ENCODE data around the gene JCHAIN. TPM values are rescaled to one million over a fixed set of nuclear protein-coding genes. Genes with fewer than 3 reads are reported as not detected.
"Not testable (repeated sequence)": the region's sequence is repeated elsewhere in the genome, so short reads cannot be mapped to it uniquely, and the experiment has no call there.

The JCHAIN gene
- total RNA-seq, 4 donors from 2014 or later: 1.7 to 5.9 (median 2.4) TPM

DNA sequence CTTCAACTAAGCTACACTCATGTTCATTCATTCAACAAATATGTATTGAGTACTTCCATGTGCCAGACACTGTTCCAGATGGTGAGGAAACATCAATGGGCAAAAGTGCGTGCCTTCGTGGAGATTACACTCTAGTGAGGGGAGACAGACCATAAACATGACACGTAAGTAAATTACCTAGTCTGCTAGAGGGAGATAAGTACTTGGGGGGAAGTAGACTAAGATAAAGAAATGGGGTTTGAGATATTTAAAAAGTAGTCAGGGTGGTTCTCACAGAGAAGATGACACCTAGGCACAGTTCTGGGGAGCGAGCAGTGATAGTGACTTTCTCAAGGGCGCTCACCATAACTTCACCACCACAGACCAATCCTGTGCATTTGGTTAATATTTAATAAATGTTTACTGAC is 11.7 kb downstream of the JCHAIN start:
- TF ChIP-seq, protein P1, sequence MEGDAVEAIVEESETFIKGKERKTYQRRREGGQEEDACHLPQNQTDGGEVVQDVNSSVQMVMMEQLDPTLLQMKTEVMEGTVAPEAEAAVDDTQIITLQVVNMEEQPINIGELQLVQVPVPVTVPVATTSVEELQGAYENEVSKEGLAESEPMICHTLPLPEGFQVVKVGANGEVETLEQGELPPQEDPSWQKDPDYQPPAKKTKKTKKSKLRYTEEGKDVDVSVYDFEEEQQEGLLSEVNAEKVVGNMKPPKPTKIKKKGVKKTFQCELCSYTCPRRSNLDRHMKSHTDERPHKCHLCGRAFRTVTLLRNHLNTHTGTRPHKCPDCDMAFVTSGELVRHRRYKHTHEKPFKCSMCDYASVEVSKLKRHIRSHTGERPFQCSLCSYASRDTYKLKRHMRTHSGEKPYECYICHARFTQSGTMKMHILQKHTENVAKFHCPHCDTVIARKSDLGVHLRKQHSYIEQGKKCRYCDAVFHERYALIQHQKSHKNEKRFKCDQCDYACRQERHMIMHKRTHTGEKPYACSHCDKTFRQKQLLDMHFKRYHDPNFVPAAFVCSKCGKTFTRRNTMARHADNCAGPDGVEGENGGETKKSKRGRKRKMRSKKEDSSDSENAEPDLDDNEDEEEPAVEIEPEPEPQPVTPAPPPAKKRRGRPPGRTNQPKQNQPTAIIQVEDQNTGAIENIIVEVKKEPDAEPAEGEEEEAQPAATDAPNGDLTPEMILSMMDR (IDR thresholded peaks at IDR 0.05): no peak
- TF ChIP-seq POLR2A (IDR thresholded peaks at IDR 0.05): no peak
- WGBS, 2 donors: 67 to 71% methylated on average over 5 of the region's 5 CpGs
- intact Hi-C loops (cut with DNase I; ENCODE audit: low total_unique reads): no loop called here
- DNase-seq (ENCODE audit: low spot score in 2 of 2): no peak
- no peak overlapping the region for H3K4me3 ChIP-seq (ENCODE audit: low read depth, poor library complexity, severe bottlenecking)

DNA sequence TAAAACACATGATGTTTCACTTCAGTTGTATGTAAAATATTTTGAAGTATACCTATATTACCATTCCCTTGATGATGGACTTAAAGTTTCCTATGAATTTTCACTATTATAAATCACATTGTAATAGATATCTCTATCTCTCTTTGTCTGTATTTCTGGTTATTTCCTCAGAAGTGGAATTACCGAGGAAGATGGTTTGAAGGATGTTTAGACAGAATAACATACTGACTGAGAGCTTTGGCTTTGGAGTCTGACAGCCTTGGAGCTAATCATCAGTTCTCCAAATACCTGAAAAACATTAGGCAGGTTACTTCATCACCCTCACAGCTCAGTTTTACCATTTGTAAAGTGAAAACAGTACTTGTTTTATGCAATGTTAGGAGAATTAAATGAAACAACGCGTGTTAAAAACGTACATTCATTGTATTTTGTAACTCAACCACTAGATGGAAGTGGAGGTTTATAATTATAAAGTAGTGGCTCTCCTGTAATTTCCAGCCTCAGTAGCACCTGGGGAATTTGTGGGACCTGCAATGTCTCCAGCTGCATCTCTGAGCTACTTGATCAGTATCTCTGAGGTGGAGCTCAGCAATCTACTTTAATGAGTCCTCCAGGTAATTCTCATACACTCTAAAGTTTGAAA is 14.3 kb downstream of the JCHAIN start:
- no peak overlapping the region for H3K4me3 ChIP-seq (ENCODE audit: low read depth, poor library complexity, severe bottlenecking)
- intact Hi-C loops (cut with DNase I; ENCODE audit: low total_unique reads): no loop called here
- WGBS, 2 donors: 8 to 13% methylated on average over 4 of the region's 4 CpGs
- TF ChIP-seq POLR2A (IDR thresholded peaks at IDR 0.05): no peak
- TF ChIP-seq, protein P1 (IDR thresholded peaks at IDR 0.05): no peak
- DNase-seq (ENCODE audit: low spot score in 2 of 2): no peak

DNA sequence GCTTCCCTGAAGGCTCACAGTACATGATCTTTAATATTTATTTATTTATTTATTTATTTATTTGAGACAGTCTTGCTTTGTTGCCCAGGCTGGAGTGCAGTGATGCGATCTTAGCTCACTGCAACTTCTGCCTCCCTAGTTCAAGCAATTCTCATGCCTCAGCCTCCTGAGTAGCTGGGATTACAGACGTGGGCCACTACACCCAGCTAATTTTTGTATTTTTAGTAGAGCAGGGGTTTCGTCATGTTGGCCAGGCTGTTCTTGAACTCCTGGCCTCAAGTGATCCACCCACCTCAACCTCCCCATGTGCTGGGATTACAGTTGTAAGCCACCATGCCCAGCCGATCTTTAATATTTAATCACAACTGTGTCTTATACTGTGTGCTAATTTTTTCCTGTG is 15.6 kb downstream of the JCHAIN start:
- H3K4me3 ChIP-seq (ENCODE audit: low read depth, poor library complexity, severe bottlenecking); intact Hi-C loops (cut with DNase I; ENCODE audit: low total_unique reads); DNase-seq (ENCODE audit: low spot score in 2 of 2): not testable (repeated sequence)
- WGBS, 2 donors: 75 to 85% methylated on average over 4 of the region's 4 CpGs

DNA sequence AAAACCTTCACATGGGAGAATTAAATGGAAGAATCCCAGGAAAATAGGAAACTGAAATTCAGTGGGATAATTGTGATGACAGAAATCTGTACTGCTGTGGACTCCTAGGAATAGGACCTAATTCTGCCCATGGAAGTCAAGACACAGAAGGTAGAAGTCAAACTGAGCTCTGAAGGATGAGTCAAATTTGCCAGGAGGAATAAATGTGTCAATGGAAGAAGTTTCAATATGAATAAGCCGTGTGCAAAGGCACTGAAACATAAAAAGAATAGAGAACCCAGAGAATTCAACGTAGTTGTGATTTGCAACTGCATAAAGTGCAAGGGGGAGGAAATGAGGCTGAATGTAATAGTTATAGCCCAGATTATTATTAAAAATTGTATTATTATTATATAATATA is 26.1 kb downstream of the JCHAIN start:
- intact Hi-C loops (cut with DNase I; ENCODE audit: low total_unique reads): no loop called here
- no peak for TF ChIP-seq POLR2A (IDR thresholded peaks at IDR 0.05)
- TF ChIP-seq, protein P1 (IDR thresholded peaks at IDR 0.05): no peak
- WGBS, 2 donors: 60 to 61% methylated on average over 2 of the region's 2 CpGs
- DNase-seq (ENCODE audit: low spot score in 2 of 2): no peak
- no peak overlapping the region for H3K4me3 ChIP-seq (ENCODE audit: low read depth, poor library complexity, severe bottlenecking)

DNA sequence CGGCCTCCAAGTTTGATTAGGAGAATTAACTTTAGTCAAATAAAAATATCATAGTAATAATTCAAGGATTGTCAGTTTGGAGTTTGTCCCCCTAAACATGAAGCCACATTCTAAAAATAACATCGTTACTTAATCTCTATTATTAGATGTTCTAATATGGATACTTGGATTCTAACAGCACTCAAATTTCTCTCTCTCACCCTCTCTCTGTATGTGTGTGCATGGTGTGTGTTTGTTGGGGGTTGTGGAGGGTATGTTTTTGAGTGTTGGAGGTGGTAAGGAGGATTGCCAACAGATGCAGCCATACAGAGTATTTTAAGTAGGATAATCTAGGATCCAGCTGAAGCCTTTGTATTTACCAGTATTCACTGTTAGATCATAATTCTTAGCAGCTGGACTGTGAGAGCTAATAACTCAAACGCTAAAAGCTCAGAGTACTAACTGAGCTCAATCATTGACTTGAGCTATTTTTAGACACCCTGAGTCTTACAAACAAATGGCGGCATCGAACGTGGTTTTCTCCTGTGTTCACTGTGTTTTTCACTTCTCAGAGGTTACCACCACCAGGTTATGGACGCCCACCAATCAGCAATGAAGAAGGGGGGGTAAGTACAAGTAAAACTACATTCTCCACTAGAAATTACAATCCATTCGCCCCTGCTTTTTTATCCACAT is 28.9 kb downstream of the JCHAIN start:
- H3K4me3 ChIP-seq (ENCODE audit: low read depth, poor library complexity, severe bottlenecking): no peak overlapping the region
- 43 to 50% methylated on average over 8 of the region's 8 CpGs for WGBS, 2 donors
- intact Hi-C loops (cut with DNase I; ENCODE audit: low total_unique reads): no loop called here
- no peak for TF ChIP-seq POLR2A (IDR thresholded peaks at IDR 0.05)
- TF ChIP-seq, protein P1 (IDR thresholded peaks at IDR 0.05): no peak
- no peak for DNase-seq (ENCODE audit: low spot score in 2 of 2)

DNA sequence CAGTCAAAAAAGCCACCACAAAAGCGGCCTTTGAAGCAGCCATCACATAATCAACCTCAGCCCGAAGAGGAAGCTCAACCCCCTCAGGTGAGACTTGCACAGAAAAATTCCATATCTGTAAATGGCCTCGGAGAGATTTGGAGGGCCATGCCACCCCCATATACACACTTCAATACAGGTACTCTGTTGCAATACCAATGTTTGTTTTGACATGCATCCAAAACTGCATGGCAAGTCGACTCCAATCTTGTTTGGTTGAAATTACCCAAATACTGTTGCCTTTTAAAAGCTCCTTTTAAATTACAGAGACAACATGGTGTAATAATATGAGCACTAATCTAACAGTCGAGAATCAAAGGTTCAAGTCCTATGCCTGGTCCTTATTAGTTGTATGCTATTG is 31.8 kb downstream of the JCHAIN start:
- no peak for DNase-seq (ENCODE audit: low spot score in 2 of 2)

More for the DNA sequence above, 31.8 kb downstream of the JCHAIN start:
- no peak overlapping the region for H3K4me3 ChIP-seq (ENCODE audit: low read depth, poor library complexity, severe bottlenecking)
- TF ChIP-seq POLR2A (IDR thresholded peaks at IDR 0.05): no peak
- TF ChIP-seq, protein P1 (IDR thresholded peaks at IDR 0.05): no peak
- 85 to 88% methylated on average over 5 of the region's 5 CpGs for WGBS, 2 donors
- intact Hi-C loops (cut with DNase I; ENCODE audit: low total_unique reads): no loop called here

All from lower leg skin (tissue), 4 donors.